Right atrium auricular region (tissue), 2 donors: Measurements from ENCODE around the gene GMPS. TPM values are rescaled to one million over a fixed set of nuclear protein-coding genes. Genes with fewer than 3 reads are reported as not detected.
"Not testable (repeated sequence)": the region's sequence is repeated elsewhere in the genome, so short reads cannot be mapped to it uniquely, and the experiment has no call there.

Source experiments
- DNase-seq: peaks from one replicate; pipeline ENCODE4 v3.0.0-alpha.2; 2019; ENCODE audit warnings: low spot score
- H3K27ac ChIP-seq, 2 donors: fragments of 200-600 bp; sonication (generic); 1 replicate in 1 of 2; 2 replicates in 1 of 2; pipeline ENCODE4 v1.5.1; 2016 to 2019
- H3K27me3 ChIP-seq, 2 donors: fragments of 200-600 bp; sonication (generic); one replicate each; pipeline versions ENCODE4 v1.5.1 to v1.6.0; 2017 to 2019
- H3K36me3 ChIP-seq: fragments of 200-600 bp; sonication (generic); one replicate; pipeline ENCODE4 v1.5.1; 2016
- H3K4me1 ChIP-seq, 2 donors: fragments of 200-600 bp; sonication (generic); one replicate each; pipeline versions ENCODE4 v1.5.1 to v1.6.0; 2017 to 2019
- H3K4me3 ChIP-seq, 2 donors: fragments of 200-600 bp; sonication (generic); 1 replicate in 1 of 2; 2 replicates in 1 of 2; pipeline ENCODE4 v1.5.1; 2017 to 2019; ENCODE audit warnings: mild to moderate bottlenecking in 1 of 2, moderate library complexity in 1 of 2
- H3K9me3 ChIP-seq, 2 donors: fragments of 200-600 bp; sonication (generic); one replicate each; pipeline ENCODE4 v1.5.1; 2019
- CTCF ChIP-seq, 2 donors: fragments of 200-600 bp; sonication (generic); IDR thresholded peaks; one replicate each; pipeline ENCODE4 v1.5.1; 2019; ENCODE audit warnings: antibody characterized with exemption in 2 of 2
- total RNA-seq, 2 donors: library from RNA; depleted of rRNA; stranded (reverse); fragments of >200 nt; gene quantifications; one replicate each; pipeline ENCODE4 v1.1.0, GENCODE V29; 2016

The GMPS gene
- total RNA-seq, 2 donors from 2014 or later, result 22.2 to 22.9 TPM

- Histone ChIP-seq H3K27me3 (no peaks in the 10 kb centered on the region), H3K27ac (no peak overlapping the region), H3K36me3 (no peaks in the 10 kb centered on the region), H3K4me1 (peaks cover 0 to 45% of the 10 kb centered on the region in 2 donors), H3K4me3 (peak overlapping the region; percentile 83 to 87), H3K9me3 (no peaks in the 10 kb centered on the region)
- TF ChIP-seq CTCF (IDR thresholded peaks at IDR 0.05), result no peak
- no peak for DNase-seq
These were observed 18.1 kb upstream of the GMPS start for GRCh38 chr3:155852341-155852740.

GRCh38 chr3:155853214-155854140 lies 17.0 kb upstream of the GMPS start:
- H3K4me1 ChIP-seq, result peaks cover 0 to 45% of the 10 kb centered on the region in 2 donors
- TF ChIP-seq CTCF (IDR thresholded peaks at IDR 0.05), result no peak
- no peaks in the 10 kb centered on the region for H3K27me3 ChIP-seq
- peak overlapping the region; percentile 83 to 87 for H3K4me3 ChIP-seq
- DNase-seq, result no peak
- peak overlapping the region; percentile 90 to 97 for H3K27ac ChIP-seq
- H3K9me3 ChIP-seq, result no peaks in the 10 kb centered on the region
- H3K36me3 ChIP-seq, result no peaks in the 10 kb centered on the region

GRCh38 chr3:155854141-155854940 lies 16.1 kb upstream of the GMPS start, which contains the start of gene SLC33A1:
Gene SLC33A1 (minus strand): TSS chr3:155854427. CDS start chr3:155853997, 430 bp downstream.
- H3K9me3 ChIP-seq, result no peaks in the 10 kb centered on the region
- H3K4me3 ChIP-seq, result peak within 1 kb of the TSS; percentile 83 to 87
- H3K27ac ChIP-seq, result peak within 1 kb of the TSS; percentile 90 to 97
- no peaks in the 10 kb centered on the region for H3K27me3 ChIP-seq
- no peak for TF ChIP-seq CTCF (IDR thresholded peaks at IDR 0.05)
- peak; percentile 100 for DNase-seq
- H3K4me1 ChIP-seq, result peaks cover 0 to 39% of the 10 kb centered on the region in 2 donors
- H3K36me3 ChIP-seq, result no peaks in the 10 kb centered on the region

GRCh38 chr3:155859859-155860258 lies 10.6 kb upstream of the GMPS start:
- Histone ChIP-seq H3K4me1 (no peaks in the 10 kb centered on the region), H3K9me3 (no peaks in the 10 kb centered on the region), H3K27me3 (no peaks in the 10 kb centered on the region), H3K36me3 (no peaks in the 10 kb centered on the region), H3K4me3 (no peak overlapping the region), H3K27ac (no peak overlapping the region)
- TF ChIP-seq CTCF (IDR thresholded peaks at IDR 0.05), result peak in 1 of 2 donors; percentile 40
- DNase-seq, result no peak

GRCh38 chr3:155860424-155860823 lies 10.0 kb upstream of the GMPS start:
- not testable (repeated sequence) for H3K4me1 ChIP-seq, DNase-seq, H3K27me3 ChIP-seq, H3K27ac ChIP-seq, H3K36me3 ChIP-seq, H3K4me3 ChIP-seq, H3K9me3 ChIP-seq
